GM19452 (cell line): ENCODE data around the gene OPA1.

Source experiments
- ATAC-seq: cut with Tn5 transposase; IDR thresholded peaks from one replicate; pipeline ENCODE4 v1.9.1; 2021; ENCODE audit not compliant: unreplicated experiment

OPA1 gene

GRCh38 chr3:193734737-193735366 lies 141.8 kb downstream of the OPA1 start:
- ATAC-seq: no peak

GRCh38 chr3:193735850-193736249 lies 142.8 kb downstream of the OPA1 start:
- no peak for ATAC-seq

- no peak for ATAC-seq
Measured at GRCh38 chr3:193736616-193737015, 143.6 kb downstream of the OPA1 start.

GRCh38 chr3:193737191-193737751 lies 144.3 kb downstream of the OPA1 start:
- no peak for ATAC-seq

- peak; percentile 71 for ATAC-seq
Measured at GRCh38 chr3:193742628-193743027, 149.6 kb downstream of the OPA1 start.

- ATAC-seq: peak; percentile 70
Measured at GRCh38 chr3:193743702-193744047, 150.7 kb downstream of the OPA1 start.

- ATAC-seq: peak; percentile 29
Measured at GRCh38 chr3:193744048-193744821, 151.2 kb downstream of the OPA1 start.

- no peak for ATAC-seq
Measured at GRCh38 chr3:193744822-193745684, 152.0 kb downstream of the OPA1 start.

- no peak for ATAC-seq
Measured at GRCh38 chr3:193746832-193747231, 153.8 kb downstream of the OPA1 start.
